HAP-1 (cell line): ENCODE data around the gene TMEM45A.
"Not testable (repeated sequence)": the region's sequence is repeated elsewhere in the genome, so short reads cannot be mapped to it uniquely, and the experiment has no call there.

Source experiments
- DNase-seq, 2 experiments: peaks; one replicate each; pipeline ENCODE4 v3.0.0-alpha.2; 2016 to 2020; ENCODE audit warnings: low spot score in 2 of 2
- H3K27me3 ChIP-seq: fragments of 250-450 bp; sonication (Bioruptor Pico); 2 replicates; pipeline ENCODE4 v1.5.1; 2020; ENCODE audit warnings: low read depth, mild to moderate bottlenecking, moderate library complexity
- H3K36me3 ChIP-seq: fragments of 250-450 bp; sonication (Bioruptor Pico); replicated peaks from 2 replicates; pipeline ENCODE4 v1.5.1; 2020; ENCODE audit warnings: mild to moderate bottlenecking
- H3K4me1 ChIP-seq: fragments of 250-450 bp; sonication (Bioruptor Pico); 2 replicates; pipeline ENCODE4 v1.5.1; 2020; ENCODE audit warnings: mild to moderate bottlenecking
- H3K4me3 ChIP-seq: fragments of 250-450 bp; sonication (Bioruptor Pico); 2 replicates; pipeline ENCODE4 v1.5.1; 2020; ENCODE audit warnings: mild to moderate bottlenecking, moderate library complexity
- H3K9me3 ChIP-seq: fragments of 250-450 bp; sonication (Bioruptor Pico); 2 replicates; pipeline ENCODE4 v1.5.1; 2020; ENCODE audit warnings: mild to moderate bottlenecking, moderate library complexity
- in situ Hi-C: fragments of 300-500 bp; cut with MboI; formaldehyde crosslinking; loops from 3 replicates; pipeline ENCODE4 v1.14.3; 2020; ENCODE audit warnings: low sequenced_read_pairs, inconsistent platforms, mixed read lengths

TMEM45A gene

DNA sequence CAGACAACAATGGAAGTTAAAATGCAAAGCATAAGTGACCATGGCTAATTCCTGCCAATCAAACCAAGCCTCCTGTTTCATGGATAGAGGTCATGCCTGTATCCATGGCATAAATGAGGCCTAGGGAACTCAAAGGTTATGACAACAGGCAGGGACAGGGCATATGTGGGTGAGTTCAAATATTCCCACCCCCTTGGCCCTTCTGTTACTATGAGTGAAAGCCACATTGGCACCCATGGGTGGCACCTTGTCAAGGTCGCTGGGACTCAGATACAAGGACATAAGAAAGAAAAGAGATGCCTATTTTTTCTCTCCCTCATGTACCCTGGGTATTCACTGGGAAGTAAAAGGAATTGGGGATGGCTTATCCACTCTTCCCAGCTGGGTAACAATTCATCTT lies 25.3 kb upstream of the TMEM45A start:
- no peak overlapping the region for H3K4me3 ChIP-seq
- H3K9me3 ChIP-seq: no peaks in the 10 kb centered on the region
- no peaks in the 10 kb centered on the region for H3K4me1 ChIP-seq
- H3K36me3 ChIP-seq: no peaks in the 10 kb centered on the region
- in situ Hi-C loops: no loop called here
- no peaks in the 10 kb centered on the region for H3K27me3 ChIP-seq
- DNase-seq: no peak

DNA sequence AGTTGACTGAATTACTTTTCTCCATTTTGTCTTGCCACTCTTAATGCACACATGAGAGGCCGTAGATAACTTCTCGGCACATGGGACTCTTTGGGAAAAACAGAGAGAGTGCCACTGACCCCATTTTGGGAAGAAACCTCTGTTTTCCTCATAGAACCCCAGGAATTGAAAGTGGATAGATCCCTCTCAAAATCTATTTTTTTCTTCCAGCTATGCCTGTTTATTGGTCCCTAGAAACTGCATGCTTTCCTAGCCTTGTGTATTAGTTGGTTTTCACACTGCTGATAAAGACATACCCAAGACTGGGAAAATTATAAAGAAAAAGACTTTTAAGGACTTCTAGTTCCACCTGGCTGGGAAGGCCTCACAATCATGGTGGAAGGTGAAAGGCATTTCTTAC lies 23.7 kb upstream of the TMEM45A start:
- H3K9me3 ChIP-seq: no peaks in the 10 kb centered on the region
- DNase-seq: no peak
- no peaks in the 10 kb centered on the region for H3K4me1 ChIP-seq
- in situ Hi-C loops: no loop called here
- no peaks in the 10 kb centered on the region for H3K27me3 ChIP-seq
- H3K4me3 ChIP-seq: no peak overlapping the region
- H3K36me3 ChIP-seq: no peaks in the 10 kb centered on the region

DNA sequence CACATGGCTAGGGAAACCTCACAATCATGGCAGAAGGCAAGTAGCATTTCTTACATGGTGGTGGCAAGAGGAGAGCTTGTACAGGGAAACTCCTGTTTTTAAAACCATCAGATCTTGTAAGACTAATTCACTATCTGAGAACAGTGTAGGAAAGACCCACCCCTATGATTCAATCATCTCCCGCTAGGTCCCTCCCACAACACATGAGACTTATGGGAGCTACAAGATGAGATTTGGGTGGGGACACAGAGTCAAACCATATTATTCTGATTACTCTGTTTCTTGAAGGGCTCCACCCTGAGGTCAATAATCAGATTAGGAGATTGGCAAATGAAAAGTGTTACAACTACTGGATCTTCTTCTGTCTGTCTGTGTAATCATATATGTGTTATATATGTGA lies 21.5 kb upstream of the TMEM45A start:
- in situ Hi-C loops: no loop called here

DNA sequence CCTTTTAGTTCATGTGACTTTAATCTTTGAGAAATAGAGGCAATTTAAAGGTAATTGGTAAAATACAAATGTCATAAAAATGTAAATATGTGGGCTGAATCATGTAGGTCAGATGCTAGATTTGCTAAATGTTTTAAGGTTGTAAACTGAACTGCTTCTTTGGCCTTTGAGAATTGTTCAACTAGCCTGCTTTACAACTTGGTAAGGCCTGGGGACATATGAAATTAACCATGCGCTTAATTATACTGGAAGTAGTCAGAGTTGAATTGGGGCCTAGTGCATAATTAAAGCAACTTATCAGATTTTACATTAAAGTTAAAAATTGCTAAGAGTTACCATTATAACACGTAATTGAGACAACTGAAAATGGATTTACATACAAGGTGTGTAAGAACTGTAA lies 21.0 kb upstream of the TMEM45A start:
- H3K4me3 ChIP-seq: no peak overlapping the region
- H3K9me3 ChIP-seq: no peaks in the 10 kb centered on the region
- no peaks in the 10 kb centered on the region for H3K36me3 ChIP-seq
- in situ Hi-C loops: no loop called here
- H3K4me1 ChIP-seq: no peaks in the 10 kb centered on the region
- no peak for DNase-seq
- no peaks in the 10 kb centered on the region for H3K27me3 ChIP-seq

More for the DNA sequence above, 21.5 kb upstream of the TMEM45A start:
- Histone ChIP-seq H3K4me1 (no peaks in the 10 kb centered on the region), H3K36me3 (no peaks in the 10 kb centered on the region), H3K27me3 (no peaks in the 10 kb centered on the region), H3K4me3 (no peak overlapping the region), H3K9me3 (no peaks in the 10 kb centered on the region)
- no peak for DNase-seq

DNA sequence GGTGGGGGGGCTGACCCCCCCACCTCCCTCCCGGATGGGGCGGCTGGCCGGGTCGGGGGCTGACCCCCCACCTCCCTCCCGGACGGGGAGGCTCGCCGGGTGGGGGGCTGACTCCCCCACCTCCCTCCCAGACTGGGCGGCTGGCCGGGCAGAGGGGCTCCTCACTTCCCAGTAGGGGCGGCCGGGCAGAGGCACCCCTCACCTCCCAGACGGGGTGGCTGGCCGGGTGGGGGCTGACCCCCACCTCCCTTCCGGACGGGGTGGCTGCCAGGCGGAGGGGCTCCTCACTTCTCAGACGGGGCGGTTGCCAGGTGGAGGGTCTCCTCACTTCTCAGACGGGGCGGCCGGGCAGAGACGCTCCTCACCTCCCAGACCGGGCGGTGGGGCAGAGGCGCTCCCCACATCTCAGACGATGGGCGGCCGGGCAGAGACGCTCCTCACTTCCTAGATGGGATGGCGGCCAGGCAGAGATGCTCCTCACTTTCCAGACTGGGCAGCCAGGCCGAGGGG lies 14.5 kb upstream of the TMEM45A start:
- H3K4me1 ChIP-seq, in situ Hi-C loops, H3K4me3 ChIP-seq, H3K27me3 ChIP-seq, DNase-seq, H3K9me3 ChIP-seq, H3K36me3 ChIP-seq: not testable (repeated sequence)

DNA sequence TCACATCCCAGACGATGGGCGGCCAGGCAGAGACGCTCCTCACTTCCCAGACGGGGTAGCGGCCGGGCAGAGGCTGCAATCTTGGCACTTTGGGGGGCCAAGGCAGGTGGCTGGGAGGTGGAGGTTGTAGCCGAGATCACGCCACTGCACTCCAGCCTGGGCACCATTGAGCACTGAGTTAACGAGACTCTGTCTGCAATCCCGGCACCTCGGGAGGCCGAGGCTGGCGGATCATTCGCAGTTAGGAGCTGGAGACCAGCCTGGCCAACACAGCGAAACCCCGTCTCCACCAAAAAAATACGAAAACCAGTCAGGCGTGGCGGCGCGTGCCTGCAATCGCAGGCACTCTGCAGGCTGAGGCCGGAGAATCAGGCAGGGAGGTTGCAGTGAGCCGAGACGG lies 13.9 kb upstream of the TMEM45A start:
- H3K4me1 ChIP-seq, DNase-seq, H3K4me3 ChIP-seq, H3K36me3 ChIP-seq, in situ Hi-C loops, H3K27me3 ChIP-seq, H3K9me3 ChIP-seq: not testable (repeated sequence)

DNA sequence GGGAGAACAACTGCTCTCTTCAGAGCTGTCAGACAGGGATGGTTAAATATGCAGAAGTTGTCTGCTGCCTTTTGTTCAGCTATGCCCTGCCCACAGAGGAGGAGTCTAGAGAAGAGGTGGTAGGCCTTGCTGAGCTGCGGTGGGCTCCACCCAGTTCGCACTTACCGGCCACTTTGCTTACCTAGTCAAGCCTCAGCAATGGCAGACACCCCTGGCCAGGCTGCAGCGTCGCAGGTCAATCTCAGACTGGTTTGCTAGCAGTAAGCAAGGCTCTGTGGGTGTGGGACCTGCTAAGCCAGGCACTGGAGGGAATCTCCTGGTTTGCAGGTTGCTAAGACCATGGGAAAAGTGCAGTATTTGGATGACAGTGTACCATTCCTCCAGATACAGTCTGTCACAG lies 12.3 kb upstream of the TMEM45A start:
- H3K36me3 ChIP-seq: no peaks in the 10 kb centered on the region
- in situ Hi-C loops: no loop called here
- DNase-seq: no peak

DNA sequence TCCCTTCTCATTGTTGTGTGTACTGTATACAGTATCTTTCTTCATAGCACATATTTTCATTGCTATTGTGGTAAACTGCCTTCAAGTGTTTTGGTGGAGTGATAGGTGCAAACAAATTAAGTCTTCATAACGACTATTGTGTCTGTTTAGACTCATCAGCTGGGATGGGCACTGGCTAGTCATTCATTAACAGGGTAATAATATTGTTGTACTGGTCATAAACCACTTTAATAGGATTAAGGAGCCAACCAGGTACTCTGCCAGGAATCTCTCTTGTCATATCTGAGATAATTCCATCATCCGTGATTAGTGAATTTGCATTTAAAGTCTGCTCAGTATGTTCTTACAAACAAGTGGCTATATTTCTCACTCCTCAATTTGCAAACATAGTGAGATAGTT lies 10.2 kb upstream of the TMEM45A start:
- H3K36me3 ChIP-seq: no peaks in the 10 kb centered on the region
- no peaks in the 10 kb centered on the region; the same call in none of the 2 replicates for H3K4me1 ChIP-seq
- no peak for DNase-seq
- H3K27me3 ChIP-seq: peaks cover 8% of the 10 kb centered on the region; the same call in 1 of the 2 replicates
- no peaks in the 10 kb centered on the region for H3K9me3 ChIP-seq
- in situ Hi-C loops: no loop called here
- H3K4me3 ChIP-seq: no peak overlapping the region

More for the DNA sequence above, 12.3 kb upstream of the TMEM45A start:
- H3K4me3 ChIP-seq: no peak overlapping the region
- H3K4me1 ChIP-seq: no peaks in the 10 kb centered on the region; the same call in none of the 2 replicates
- H3K9me3 ChIP-seq: no peaks in the 10 kb centered on the region
- H3K27me3 ChIP-seq: peaks cover 8% of the 10 kb centered on the region; the same call in 1 of the 2 replicates

DNA sequence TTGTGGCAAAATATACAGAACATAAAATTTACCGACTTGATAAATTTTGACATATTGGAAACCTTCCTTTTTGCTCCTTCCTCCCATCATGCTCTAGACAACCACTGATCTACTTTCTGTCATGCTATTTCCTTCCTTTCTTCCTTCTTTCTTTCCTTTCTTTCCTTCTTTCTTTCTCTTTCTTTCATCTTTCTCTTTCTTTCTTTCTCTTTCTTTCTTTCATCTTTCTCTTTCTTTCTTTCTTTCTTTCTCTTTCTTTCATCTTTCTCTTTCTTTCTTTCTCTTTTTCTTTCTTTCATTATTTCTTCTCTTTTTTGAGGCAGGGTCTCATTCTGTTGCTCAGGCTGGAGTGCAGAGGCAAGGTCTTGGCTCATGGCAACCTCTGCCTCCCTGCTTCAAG lies 8.9 kb upstream of the TMEM45A start:
- H3K36me3 ChIP-seq: no peaks in the 10 kb centered on the region
- H3K9me3 ChIP-seq: no peaks in the 10 kb centered on the region
- DNase-seq: no peak
- no peak overlapping the region for H3K4me3 ChIP-seq
- peaks cover 8% of the 10 kb centered on the region; the same call in 1 of the 2 replicates for H3K27me3 ChIP-seq
- no peaks in the 10 kb centered on the region; the same call in none of the 2 replicates for H3K4me1 ChIP-seq
- in situ Hi-C loops: no loop called here

DNA sequence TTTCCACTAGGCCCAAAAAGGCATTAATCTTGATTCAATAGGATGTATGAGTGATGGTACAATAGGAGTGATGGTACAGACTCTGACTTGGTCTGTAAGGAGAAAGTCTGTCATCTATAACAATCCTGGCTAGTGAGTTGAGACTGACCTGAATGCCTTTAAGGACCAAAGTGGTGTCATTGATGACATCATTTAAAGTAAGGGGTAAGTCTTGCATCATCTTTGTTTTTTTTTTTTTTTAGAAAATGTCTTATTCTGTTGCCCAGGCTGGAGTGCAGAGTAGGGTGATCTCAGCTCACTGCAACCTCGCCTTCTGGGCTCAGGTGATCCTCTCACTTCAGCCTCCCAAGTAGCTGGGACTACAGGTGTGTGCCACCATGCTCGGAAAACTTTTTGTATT lies 5.6 kb upstream of the TMEM45A start:
- in situ Hi-C loops: no loop called here
- no peak overlapping the region for H3K4me3 ChIP-seq

DNA sequence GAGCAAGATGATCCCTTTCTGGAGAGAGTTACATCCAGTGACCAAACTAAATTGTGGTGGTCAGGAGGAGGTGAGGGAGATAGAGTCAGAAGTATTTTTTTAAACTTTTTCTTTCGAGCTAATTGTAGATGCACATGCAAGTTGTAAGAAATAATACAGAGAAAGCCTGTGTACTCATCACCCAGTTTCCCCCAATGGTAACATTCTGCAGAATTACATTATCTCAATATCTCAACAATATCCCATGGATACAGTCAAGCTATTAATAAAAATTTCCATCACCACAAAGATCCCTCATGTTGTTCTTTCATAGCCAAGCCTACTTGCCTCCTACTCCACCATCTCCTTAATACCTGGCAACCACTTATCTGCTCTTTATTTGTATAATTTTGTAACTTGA lies 3.3 kb upstream of the TMEM45A start:
- Histone ChIP-seq H3K4me1 (peaks cover 4% of the 10 kb centered on the region; the same call in 1 of the 2 replicates), H3K27me3 (no peaks in the 10 kb centered on the region; the same call in 1 of the 2 replicates), H3K36me3 (no peaks in the 10 kb centered on the region), H3K4me3 (no peak overlapping the region), H3K9me3 (no peaks in the 10 kb centered on the region)
- DNase-seq: no peak
- in situ Hi-C loops: no loop called here

More for the DNA sequence above, 5.6 kb upstream of the TMEM45A start:
- no peak for DNase-seq
- H3K9me3 ChIP-seq: no peaks in the 10 kb centered on the region
- H3K4me1 ChIP-seq: peaks cover 3% of the 10 kb centered on the region; the same call in 1 of the 2 replicates
- peaks cover 2% of the 10 kb centered on the region; the same call in 1 of the 2 replicates for H3K27me3 ChIP-seq
- no peaks in the 10 kb centered on the region for H3K36me3 ChIP-seq

DNA sequence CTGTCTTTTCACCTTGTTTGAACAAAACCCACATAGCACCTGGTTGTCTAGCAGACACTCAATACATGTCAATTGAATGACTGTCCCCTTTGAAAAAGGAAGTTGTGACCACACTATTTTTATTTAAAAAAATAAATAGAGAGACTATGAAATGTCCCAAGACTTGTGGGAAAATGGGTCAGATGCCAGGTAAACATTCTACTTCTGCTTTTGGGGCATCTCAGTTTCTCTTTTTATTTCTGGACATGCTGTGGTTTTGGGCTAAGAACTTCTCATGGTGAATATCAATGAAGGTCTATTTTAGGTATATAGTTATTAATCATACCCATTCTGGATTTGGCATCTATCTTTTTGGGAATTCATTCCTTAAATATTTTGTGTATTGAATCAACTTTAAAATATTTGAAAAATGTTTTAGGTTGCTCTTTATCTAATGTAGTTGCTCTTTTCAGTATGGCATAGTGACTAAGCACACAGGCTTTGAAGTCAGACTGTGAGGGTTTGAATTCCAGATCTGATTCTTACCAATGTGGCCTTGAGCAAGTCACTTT lies 4.4 kb downstream of the TMEM45A start:
- no peak for DNase-seq
- Histone ChIP-seq H3K27me3 (no peaks in the 10 kb centered on the region; the same call in 1 of the 2 replicates), H3K4me3 (no peak overlapping the region), H3K36me3 (no peaks in the 10 kb centered on the region), H3K4me1 (peaks cover 2% of the 10 kb centered on the region; the same call in 1 of the 2 replicates), H3K9me3 (no peaks in the 10 kb centered on the region)
- in situ Hi-C loops: no loop called here

DNA sequence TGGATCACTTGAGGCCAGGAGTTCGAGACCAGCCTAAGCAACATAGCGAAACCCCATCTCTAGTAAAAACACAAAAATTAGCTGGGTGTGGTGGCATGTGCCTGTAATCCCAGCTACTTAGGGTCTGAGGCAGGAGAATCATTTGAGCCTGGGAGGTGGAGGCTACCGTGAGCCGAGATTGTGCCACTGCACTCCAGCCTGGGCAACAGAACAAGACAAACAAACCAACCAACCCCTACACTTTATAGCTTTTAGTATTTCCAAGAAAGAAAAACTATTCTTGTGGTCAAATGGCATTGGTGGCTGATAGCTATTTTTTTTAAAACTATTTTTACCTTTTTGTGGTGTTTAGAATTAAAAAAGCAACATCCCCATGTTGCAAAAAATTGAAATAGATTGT lies 7.2 kb downstream of the TMEM45A start:
- Histone ChIP-seq H3K4me3 (no peak overlapping the region), H3K9me3 (no peaks in the 10 kb centered on the region), H3K4me1 (no peaks in the 10 kb centered on the region), H3K27me3 (no peaks in the 10 kb centered on the region; the same call in 1 of the 2 replicates), H3K36me3 (no peaks in the 10 kb centered on the region)
- DNase-seq: no peak
- in situ Hi-C loops: no loop called here

DNA sequence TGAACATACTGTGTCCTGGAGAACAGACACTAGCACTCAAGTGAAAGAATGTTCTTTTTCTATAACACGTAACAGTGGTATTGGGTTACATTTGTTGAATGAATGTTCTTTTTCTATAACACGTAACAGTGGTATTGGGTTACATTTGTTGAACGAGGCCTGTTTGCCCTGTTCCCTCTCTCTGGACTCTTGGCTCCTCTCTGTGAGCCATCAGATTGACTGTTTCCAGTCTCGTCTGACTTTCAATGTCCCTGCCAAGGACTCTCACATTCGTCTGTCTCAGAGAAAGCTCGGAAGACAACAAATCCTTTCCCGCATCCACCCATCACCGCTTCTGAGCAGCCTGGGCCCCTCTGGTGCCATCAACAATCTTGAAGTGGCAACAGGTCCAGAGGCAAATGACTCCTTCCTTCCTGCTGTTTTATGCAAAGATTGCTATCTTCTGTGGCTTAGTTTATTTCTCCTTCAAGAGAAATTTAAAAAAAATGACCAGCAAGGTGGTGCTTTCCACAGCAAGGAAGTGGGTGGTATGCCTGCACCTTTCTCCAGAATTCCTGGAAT lies 8.0 kb downstream of the TMEM45A start:
- H3K4me1 ChIP-seq: no peaks in the 10 kb centered on the region
- no peak for DNase-seq
- in situ Hi-C loops: no loop called here
- H3K27me3 ChIP-seq: no peaks in the 10 kb centered on the region; the same call in 1 of the 2 replicates
- H3K4me3 ChIP-seq: no peak overlapping the region
- no peaks in the 10 kb centered on the region for H3K9me3 ChIP-seq
- no peaks in the 10 kb centered on the region for H3K36me3 ChIP-seq
